Measurements from ENCODE around the gene PARP3.

The PARP3 gene

DNA sequence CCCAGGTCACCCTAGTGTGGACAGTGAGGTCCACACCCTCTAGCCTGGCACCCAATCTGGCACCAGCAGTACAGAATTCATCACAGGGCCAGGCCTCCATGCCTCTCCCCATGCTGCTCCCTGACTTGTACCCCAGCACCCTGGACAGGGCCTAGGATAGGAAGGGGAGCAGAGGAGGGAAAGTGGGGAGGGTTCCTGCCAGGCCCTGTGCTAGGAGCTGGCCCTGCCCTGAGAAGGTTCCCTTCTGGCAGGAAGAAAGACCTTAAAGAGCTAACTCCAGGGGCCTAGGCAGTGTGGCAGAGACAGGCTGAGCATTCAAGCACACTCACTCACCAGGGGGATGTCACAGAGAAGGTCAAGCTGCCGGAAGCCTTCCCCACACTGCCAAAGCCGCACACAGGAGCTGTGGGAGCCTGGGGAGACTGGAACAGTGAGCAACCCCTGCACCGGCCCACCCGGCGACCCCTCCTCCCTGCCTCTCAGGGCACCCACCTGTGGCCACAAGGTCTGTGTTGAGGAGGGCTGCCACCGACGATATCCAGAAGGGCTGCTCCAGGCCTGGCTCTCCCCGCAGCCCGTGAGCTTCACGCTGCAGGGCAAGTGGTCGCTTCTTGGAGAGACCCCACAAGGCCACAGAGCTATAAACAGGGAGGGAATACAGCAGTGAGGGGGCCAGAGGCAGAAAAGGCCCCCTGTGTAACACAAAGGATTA, 7.9 kb upstream of the PARP3 start:
- DNase-seq: no peak

DNA sequence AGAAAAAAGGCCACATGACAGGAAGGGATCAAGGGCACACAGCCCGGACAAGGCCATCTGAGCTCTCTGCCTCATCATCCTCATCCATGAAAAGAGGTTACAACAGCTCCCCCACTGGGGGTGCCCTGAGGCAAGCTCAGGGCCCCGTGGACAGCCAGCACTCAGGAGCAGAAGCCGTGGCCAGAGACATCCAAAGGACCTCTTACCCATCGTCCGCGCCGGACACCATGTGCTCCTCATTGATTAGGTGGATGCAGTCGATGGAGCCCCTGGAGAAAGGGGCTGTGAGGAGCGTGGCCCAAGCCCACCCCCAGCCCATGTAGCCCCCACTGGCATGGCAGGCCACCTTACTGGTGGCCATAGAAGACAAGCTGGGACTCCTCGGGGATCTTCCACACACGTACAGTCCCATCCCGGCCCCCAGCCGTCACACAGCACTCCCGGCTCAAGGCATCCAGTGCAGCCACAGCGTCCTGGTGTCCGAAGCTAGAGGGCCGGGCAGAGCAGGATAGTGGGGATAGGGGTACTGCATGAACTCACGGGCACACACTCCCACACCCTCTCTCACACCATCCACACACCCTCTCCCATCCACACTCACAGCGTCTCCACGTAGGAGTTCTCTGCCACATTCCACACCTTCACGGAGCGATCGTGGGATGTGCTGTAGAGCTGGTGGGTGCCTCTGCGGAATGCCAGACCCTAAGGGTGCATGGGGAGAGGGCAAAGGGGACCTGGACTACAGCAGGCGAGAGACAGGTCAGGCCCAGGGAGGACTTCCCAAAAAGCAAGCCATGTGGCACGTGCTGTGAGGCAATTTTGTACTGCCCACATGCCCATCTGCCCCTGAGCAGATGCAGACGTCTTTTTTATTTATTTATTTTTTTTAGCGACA, 6.9 kb upstream of the PARP3 start:
- DNase-seq: no peak

DNA sequence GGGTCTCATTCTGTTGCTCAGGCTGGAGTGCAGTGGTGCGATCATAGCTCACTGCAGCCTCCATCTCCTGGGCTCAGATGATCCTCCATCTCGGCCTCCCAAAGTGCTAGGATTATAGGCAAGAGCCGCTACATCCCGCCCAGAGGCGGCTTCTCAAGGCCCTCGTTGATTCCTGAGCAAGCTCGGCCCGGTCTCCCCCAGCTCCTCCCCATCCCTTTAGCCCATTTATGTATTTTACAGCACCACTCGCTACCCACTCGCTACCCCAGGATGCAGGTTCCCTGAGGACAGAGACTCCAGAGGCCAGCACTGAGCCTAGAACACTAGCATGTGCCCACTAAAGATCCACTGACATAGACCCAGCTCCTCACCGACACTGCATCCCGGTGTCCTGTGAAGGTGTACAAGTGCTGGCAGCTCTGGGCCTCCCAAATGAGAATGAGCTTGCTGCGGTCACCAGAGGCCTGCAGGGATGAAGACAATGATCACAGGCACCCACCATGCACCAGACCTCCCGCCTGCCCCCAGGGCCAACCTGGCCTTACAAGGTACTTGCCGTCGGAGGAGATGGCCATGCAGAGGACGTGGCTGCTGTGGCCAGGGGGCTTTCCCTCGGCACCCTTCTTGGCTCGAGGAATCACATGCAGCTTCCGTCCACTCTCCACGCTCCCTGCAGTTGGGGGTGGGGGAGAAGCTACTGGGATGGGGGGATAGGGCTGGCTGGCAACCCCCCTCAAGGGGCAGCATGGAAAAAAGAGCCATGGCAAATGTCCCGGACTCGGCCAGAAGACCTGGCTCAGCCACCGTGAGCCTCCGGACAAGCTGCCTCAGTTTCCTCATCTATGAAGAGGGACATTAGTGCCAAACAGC, 6.0 kb upstream of the PARP3 start:
- no peak for DNase-seq

DNA sequence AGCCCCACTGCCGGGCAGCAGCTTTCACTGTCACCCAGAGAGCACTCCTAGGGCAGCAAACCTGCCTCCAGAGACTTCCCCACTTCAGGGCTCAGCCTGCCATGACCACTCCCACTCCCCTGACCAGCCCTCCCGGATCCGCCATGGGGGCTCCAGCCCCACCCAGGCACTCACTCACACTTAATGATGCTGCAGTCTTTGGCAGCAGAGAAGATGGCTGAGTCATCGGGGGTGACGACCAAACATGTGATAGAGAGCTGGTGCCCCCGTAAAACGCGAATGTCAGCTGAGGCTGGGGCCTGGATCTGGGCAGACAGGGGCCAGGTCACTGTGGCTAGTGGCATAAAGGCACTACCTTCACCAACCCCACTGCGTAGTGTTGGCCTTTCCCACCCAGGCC, 5.1 kb upstream of the PARP3 start:
- DNase-seq: no peak

DNA sequence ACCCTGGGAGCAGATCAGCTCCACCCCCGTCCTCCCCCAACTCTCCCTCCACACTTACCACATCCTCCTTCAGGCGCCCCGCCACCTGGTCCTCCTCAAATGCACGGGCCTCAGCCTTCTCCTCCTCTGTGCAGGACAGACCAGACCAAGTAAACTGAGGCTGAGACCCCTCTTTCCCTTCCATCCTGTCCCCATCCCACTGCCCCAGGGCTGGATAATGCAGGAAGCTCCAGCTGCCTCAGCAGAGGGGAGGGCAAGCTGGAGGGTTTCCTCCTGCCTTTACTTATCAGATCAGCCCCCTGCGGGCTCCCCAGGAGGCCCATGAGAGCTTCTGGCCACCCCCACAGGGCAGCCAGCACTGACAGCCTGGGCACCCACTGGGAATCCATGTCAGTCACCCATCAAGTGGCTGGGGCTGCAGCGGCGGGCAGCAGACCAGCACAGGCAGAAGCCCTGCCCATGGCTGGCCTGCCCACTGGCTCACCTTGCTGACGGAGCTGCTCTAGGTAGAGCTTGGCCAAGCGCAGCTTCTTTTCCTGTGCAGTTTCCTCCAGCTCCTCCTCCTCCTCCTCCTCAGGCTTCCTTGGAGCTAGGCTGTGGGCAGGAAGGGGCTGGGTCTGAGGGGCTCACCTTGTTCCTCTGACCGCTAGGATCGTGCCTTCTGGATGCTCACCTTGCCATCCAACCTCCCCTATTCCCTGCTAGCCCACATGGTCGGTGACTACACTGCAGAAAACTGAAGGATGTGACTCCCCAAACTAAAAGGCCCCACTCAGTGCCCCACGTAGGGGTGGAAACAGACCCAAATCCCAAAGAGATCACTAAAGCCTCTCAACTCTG, 4.3 kb upstream of the PARP3 start:
- no peak for DNase-seq

DNA sequence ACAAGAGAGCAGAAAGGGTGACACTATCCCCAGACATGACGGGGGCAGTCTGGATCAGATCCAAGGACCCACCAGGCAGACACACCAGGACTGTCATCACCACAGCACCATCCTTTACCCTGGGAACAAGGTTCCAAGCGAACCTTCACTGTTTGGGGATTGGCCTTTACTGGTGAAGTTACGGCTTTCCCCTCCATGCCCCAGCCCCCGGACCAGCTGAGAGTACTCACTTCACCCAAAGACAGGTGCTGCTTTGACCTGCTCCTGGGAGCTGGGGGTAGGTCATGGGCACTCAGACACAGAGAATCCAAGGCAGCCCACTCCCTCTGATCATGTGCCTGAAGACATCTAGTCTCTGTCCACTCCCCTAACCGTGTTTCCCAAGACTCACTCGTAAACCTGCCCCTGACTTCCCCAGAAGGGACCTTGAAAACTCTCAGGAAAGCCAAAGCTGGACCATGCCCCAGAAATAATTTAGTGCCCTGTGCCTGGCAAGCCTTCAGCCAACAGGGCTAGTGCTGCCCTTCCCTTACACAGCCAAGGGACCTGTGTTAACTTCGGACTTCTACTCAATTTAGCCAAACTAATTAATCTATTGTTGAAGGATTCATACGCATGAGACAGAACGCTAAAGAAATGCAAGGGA, 3.3 kb upstream of the PARP3 start:
- DNase-seq: no peak

DNA sequence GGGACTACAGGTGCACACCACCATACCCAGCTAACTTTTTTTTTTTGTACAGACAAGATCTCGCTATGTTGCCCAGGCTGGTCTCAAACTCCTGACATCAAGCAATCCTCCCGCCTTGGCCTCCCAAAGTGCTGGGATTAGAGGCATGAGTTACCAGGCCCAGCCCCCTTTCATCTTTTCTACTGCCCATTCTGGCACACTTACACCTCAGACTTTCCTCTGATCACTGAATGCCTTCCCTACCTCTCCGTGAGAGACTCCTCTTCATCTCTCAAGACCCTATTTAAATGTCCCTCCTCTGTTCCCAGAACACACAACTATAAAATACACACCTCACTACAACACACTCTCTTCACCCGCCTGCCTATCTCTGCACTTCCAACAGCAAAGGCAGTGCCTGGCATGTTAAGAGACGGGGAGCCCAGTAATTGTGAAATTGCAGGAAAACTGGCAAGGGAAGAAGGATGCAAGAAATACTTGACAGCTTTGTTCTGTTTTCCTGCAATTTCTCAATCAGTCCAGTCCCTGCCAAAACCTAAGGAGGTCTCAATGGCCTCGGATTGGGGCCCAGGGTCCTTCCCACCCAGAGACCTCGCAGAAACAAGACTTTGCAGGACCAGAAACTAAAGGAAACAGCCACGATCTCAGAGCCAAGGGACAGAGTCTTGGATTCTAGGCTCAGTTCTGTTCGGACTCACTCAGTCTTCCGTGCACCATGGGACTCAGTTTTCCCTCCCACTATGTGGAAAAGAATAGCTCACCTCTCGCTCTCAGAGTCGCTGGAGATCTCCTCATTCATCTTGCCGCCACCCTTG, 1.3 kb upstream of the PARP3 start:
- no peak for DNase-seq

DNA sequence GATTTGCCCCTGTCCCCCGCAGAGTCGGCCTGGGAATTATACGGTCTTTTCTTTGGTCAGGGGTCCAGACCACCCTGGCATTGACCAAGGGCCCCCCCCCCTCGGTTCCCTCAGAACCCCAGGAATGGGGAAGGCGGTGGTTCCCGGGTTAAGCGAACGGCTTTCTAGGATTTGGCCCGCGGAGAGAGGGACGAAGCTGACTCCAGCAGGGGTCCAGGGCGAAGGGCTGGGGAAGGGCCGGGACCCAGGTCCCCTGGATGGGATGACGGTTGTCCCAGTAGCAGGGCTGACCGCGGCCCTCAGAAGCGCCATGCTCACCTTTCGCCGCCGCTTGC, 733 bp upstream of the PARP3 start:
- DNase-seq: no peak

DNA sequence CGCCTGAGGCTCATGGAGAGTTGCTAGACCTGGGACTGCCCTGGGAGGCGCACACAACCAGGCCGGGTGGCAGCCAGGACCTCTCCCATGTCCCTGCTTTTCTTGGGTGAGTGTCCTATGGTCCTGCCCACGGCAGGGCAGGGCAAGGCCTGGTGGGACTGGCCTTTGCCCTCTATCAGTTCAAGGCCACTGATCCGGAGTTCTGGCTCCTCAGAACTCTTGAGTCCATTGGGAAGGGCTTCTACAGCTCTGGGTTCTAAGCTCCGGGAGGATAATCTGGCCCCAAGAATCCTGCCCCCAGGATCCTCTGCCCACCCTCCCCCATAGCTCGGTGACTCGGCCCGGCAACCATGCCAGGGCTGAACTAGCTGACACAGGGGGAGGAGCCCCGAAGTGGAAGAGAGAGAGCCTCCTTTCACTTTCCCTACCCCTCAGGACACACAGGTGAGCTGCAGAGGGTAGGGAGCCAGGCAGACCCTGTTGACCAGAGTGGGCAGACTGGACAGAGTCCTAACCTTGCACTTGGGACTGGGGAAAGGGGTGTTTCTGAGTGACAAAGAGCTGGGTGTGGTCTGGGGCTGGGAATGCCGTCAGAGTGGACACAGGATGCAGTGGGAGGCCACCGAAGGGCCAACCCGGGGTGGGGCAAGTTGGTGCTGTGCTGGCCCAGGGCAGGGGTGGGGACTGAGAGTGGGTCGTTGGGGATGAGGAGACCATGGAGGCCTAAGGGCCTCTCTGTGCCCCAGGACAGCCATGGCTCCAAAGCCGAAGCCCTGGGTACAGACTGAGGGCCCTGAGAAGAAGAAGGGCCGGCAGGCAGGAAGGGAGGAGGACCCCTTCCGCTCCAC, 664 bp downstream of the PARP3 start:
- peak; percentile 55 for DNase-seq

DNA sequence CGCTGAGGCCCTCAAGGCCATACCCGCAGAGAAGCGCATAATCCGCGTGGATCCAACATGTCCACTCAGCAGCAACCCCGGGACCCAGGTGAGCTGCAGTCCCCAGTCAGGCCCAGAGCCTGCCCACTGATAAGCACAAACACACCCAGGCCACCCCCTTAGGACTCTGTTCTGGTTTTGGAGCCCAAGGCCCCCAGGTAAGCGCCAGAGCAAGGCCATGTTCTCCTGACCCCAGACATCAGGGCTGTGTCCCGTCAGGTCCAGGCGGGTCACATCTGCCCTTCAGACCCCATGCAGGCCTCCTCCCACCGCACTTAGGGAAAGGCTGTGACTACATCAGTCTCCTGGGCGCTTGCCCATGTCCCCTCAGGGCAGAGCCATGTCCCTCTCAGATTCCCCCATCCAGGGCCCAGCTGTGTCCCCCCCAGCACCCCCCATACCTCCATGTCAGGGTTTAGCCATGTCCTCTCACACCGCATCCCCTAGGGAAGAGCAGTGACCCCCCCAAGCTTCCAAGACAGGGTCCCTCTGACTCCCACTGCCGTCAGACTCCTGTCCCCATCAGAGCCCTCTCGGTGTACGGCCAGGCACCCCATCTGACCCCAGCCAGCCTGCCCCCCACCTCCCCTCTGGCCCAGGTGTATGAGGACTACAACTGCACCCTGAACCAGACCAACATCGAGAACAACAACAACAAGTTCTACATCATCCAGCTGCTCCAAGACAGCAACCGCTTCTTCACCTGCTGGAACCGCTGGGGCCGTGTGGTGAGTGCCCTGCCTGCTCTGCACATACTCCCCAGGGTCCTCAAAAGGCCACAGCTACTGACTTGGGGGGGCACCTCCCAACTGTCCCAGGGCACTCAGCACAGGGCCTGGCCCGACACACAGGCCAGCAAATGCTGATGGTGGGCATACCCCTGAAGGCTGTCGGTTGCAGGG, 1.6 kb downstream of the PARP3 start:
- no peak for DNase-seq

DNA sequence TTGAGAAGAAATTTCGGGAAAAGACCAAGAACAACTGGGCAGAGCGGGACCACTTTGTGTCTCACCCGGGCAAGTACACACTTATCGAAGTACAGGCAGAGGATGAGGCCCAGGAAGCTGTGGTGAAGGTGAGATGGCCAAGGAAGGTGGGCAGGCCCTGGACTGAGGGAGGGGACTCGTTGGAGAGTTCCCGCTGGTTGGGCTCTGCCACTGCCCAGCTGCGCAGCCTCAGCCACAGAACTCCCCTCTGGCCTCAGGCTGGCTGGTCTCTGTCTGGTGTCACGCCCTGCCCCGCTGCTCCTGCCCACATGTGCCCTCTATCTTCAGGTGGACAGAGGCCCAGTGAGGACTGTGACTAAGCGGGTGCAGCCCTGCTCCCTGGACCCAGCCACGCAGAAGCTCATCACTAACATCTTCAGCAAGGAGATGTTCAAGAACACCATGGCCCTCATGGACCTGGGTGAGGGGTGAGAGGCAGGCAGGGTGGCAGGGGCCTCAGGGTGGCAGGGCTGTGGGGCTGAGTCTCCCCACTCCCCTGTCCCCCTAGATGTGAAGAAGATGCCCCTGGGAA, 2.4 kb downstream of the PARP3 start:
- DNase-seq: no peak

DNA sequence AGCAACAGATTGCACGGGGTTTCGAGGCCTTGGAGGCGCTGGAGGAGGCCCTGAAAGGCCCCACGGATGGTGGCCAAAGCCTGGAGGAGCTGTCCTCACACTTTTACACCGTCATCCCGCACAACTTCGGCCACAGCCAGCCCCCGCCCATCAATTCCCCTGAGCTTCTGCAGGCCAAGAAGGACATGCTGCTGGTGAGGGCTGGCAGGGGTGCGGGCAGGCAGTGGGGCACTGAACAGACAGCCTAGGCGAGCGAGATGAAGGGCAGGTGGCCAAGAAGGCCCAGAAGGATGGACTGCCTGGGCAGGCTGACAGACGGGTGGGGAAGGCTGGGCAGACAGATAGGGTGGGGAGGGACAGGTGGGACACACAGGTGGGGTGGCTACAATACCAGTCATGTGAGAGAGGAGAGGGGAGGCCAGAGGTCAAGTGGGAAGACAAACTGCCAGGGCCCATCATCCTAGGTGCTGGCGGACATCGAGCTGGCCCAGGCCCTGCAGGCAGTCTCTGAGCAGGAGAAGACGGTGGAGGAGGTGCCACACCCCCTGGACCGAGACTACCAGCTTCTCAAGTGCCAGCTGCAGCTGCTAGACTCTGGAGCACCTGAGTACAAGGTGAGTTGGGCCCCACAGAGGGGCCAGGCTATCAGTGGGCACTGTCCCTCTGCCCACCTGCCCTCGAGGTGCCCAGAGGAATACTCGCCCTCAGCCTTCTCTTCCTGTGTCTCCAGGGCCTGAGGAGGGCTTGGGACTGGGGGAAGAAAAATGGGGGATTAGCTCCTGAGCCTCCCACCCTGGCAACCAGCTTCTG, 3.1 kb downstream of the PARP3 start:
- no peak for DNase-seq

DNA sequence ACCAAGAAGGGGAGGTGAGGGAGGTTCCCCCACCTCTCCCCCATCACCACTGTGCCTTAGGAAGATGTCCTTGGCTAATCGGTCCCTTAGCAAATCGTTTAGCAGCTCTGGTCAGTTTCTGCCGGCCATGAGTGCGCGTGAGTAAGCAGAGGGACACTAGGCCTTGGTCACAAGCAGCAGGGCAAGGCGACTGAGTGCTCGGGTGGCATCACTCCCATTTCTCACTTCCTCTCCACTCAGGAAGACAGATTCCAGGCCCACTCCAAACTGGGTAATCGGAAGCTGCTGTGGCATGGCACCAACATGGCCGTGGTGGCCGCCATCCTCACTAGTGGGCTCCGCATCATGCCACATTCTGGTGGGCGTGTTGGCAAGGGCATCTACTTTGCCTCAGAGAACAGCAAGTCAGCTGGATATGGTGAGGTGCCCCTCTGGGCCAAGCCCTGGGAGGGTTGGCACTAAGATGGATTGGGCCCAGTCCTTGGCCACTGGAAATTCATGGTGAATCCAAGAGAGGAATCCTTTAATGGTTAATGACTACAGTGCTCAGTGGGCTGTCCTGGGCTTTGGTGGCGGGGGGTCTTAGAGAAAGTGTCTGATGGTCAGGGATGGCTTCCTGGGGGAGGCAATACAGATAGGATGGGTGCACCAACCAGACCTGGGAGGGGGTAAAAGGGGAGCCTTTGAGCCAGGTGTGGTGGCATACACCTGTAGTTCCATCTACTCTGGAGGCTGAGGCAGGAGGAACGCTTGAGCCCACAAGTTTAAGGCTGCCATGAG, 4.0 kb downstream of the PARP3 start:
- no peak for DNase-seq

DNA sequence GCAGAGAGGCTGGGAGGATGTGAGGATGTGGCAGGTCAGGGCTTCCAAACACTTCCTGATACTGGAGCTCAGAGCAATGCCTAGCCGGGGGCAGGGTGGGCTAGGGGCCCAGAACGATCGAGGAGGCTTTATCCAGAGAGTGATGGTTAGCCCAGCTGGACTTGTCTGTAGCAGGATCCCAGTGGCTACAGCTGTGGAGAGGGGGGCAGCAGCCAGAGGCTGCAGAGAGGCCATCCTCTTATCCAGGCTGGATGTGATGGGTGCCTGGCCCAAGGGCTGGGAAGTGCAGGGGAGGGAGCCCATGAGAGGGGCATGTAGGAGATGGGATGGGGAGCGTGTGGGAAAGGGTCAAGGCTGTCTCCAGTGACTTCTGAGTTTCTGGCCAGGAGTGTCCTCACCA, 4.6 kb downstream of the PARP3 start:
- DNase-seq: no peak

DNA sequence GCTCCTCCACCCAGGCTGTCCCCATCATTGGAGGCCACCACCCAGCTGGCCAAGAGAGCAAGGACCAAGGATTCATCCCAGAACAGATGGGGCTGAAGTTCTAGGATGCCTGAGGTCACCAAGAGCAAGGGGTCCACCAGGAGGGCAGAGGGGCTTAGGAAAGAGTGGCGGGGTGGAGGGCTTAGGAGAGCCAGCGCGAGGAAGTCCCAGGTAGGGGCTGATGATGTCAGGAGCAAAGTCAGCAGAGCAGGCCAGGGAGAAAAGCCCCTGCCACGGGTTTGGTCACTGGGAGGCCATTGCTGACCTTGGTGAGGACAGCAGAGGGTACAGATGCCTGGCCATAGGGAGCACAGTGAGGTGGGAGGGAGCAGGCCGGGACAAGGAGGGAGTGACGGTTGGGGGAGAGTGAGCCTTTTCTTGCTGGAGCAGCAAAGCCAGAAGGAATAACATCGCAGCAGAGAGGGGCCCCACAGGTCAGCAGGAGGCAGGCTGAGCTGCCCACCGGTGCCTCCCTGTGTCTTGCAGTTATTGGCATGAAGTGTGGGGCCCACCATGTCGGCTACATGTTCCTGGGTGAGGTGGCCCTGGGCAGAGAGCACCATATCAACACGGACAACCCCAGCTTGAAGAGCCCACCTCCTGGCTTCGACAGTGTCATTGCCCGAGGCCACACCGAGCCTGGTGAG, 5.2 kb downstream of the PARP3 start:
- no peak for DNase-seq

DNA sequence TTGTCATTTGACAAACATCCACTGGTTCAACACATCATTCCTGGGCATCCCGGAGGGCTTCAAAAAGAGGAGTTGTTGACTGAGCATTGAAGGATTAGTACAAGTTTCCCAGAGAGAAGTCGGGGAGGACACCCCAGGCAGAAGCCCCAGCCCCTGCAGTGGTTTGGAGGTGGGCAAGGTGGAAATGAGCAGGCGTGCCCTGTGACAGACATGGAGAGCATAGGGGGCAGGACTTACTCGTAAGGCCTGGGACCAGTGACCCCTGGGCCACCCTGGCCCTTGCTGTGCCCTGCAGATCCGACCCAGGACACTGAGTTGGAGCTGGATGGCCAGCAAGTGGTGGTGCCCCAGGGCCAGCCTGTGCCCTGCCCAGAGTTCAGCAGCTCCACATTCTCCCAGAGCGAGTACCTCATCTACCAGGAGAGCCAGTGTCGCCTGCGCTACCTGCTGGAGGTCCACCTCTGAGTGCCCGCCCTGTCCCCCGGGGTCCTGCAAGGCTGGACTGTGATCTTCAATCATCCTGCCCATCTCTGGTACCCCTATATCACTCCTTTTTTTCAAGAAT, 5.9 kb downstream of the PARP3 start:
- DNase-seq: no peak

Measured in NCI-H82 (cell line).